ENCODE data around the gene S100A2.

S100A2 gene

DNA sequence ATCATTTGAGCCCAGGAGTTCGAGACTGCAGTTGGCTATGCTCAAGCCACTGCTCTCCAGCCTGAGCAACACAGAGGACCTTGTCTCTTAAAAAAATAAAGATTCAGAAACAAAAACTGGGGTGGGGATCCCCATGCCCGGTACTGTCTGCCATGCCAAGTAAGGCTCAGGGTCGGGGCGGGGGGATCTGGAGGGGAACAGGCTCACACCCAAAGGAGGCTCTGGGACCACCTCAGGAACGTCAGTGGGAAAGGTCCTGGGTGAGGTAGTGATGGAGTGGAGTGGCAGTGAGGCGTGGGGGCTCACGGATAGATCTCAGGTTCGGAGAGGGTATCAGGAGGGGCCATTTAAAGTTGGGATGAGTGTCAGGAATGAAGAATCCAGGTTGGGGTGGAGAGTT lies 19.3 kb downstream of the S100A2 start:
- Histone ChIP-seq H3K9me3 (replicated peaks in 1 of 2; ENCODE audit: control insufficient read depth in 2 of 2, insufficient read depth in 1 of 2, low read depth in 1 of 2, low read length in 2 of 2) (no peaks in the 10 kb centered on the region), H2AFZ (ENCODE audit: low read length) (no peak overlapping the region), H3K9ac (ENCODE audit: low read depth, low read length, poor library complexity) (no peak overlapping the region), H4K91ac (ENCODE audit: low read depth, low read length, poor library complexity) (no peak overlapping the region), H3K4me3 (ENCODE audit: low read length in 2 of 2) (no peak overlapping the region), H3K27ac (replicated peaks; ENCODE audit: low read length) (no peak overlapping the region), H3K27me3 (ENCODE audit: control insufficient read depth in 3 of 3, insufficient read depth in 3 of 3, low read depth in 1 of 3, low read length in 3 of 3) (peaks cover 0 to 37% (median 0%) of the 10 kb centered on the region in 3 experiments), H3K4me2 (ENCODE audit: insufficient read depth, low read length, poor library complexity, severe bottlenecking) (no peak overlapping the region), H2BK12ac (ENCODE audit: low read length) (no peak overlapping the region), H3K18ac (ENCODE audit: low read length) (peak overlapping the region; percentile 92), H3K4me1 (ENCODE audit: control insufficient read depth in 2 of 2, insufficient read depth in 1 of 2, low read depth in 1 of 2, low read length in 2 of 2) (peaks cover 13 to 31% of the 10 kb centered on the region in 2 donors), H3K14ac (ENCODE audit: low read length) (no peak overlapping the region), H3K36me3 (replicated peaks in 1 of 2; ENCODE audit: control insufficient read depth in 2 of 2, insufficient read depth in 2 of 2, low read length in 2 of 2) (no peaks in the 10 kb centered on the region), H2AK5ac (ENCODE audit: low read depth, low read length) (peak overlapping the region; percentile 61), H2BK5ac (ENCODE audit: low read length) (peak overlapping the region; percentile 94), H3K4ac (ENCODE audit: low read length) (no peak overlapping the region), H2BK15ac (ENCODE audit: low read length) (peak overlapping the region; percentile 76), H3K79me1 (ENCODE audit: low read depth, low read length) (no peaks in the 10 kb centered on the region), H3K23ac (ENCODE audit: low read depth, low read length, poor library complexity) (no peak overlapping the region), H2BK120ac (ENCODE audit: low read depth, low read length) (peak overlapping the region; percentile 90), H4K8ac (ENCODE audit: low read depth, low read length) (no peak overlapping the region)
- no CpG with 5 or more reads among the region's 8 CpGs for WGBS, 2 donors (ENCODE audit: extremely low coverage in 2 of 2, insufficient read length in 2 of 2, insufficient replicate concordance in 1 of 2)
- DNase-seq (ENCODE audit: low spot score) = no peak

DNA sequence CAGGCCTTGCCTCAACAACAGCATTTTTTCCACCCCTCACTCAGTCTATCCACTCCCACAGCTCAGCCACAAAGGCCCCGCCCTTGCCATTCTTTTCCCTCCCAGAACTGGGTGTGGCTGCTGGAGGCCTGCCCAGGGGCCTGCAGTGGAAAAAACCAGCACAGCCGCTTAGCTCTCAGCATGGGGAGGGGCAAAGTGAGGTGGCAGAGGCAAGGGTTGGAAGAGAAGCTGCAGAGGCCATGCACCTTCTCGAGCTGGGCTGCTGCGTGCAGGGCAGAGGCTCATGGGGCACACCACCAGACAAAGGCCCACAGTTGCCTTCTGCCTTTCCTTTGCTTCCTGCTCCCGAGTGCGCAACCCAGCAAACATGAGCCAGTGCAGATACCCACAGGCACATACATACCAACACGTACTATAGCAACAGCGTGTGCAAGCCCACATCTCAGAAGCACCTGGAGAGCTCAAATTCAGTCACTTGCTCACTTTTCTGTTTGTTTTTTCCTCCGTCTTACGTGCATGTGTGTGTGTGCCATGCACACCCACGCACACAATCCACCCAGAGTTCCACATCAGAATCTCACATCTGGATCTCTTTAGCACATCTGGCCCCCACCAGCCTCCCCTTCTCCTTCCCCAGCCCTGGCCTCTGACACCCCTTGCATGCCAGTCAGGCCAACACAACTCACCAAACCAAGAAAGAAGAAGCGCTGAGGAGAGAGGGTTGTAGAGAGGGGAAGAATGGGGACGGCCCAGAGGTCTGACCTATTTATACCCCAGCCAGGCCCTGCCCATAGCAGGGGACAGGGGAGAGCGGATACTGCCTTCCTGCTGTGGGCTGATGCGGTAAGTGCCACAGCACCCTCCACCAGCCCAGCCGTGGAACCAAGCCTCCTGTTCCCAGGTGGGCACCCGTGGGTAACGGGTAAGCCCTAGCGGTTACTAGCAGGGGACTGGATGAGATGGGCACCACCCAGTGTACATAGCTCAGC lies 20.3 kb downstream of the S100A2 start, which contains the start of gene S100A4:
Gene S100A4 (minus strand): TSS at position 740 of the 989 bp plus-strand sequence. CDS start 1,012 bp downstream, outside the sequence.
- Histone ChIP-seq H3K9me3 (replicated peaks in 1 of 2; ENCODE audit: control insufficient read depth in 2 of 2, insufficient read depth in 1 of 2, low read depth in 1 of 2, low read length in 2 of 2) (no peaks in the 10 kb centered on the region), H2BK12ac (ENCODE audit: low read length) (peak within 1 kb of the TSS; percentile 99), H4K91ac (ENCODE audit: low read depth, low read length, poor library complexity) (peak within 1 kb of the TSS; percentile 96), H3K18ac (ENCODE audit: low read length) (peak within 1 kb of the TSS; percentile 97), H2AFZ (ENCODE audit: low read length) (peak within 1 kb of the TSS; percentile 85), H2BK120ac (ENCODE audit: low read depth, low read length) (peak within 1 kb of the TSS; percentile 90), H3K23ac (ENCODE audit: low read depth, low read length, poor library complexity) (peak within 1 kb of the TSS; percentile 56), H3K4me2 (ENCODE audit: insufficient read depth, low read length, poor library complexity, severe bottlenecking) (peak within 1 kb of the TSS; percentile 48), H3K4me1 (ENCODE audit: control insufficient read depth in 2 of 2, insufficient read depth in 1 of 2, low read depth in 1 of 2, low read length in 2 of 2) (peaks cover 13 to 31% of the 10 kb centered on the region in 2 donors), H2AK5ac (ENCODE audit: low read depth, low read length) (peak within 1 kb of the TSS; percentile 99), H3K27me3 (ENCODE audit: control insufficient read depth in 3 of 3, insufficient read depth in 3 of 3, low read depth in 1 of 3, low read length in 3 of 3) (peaks cover 0 to 31% (median 0%) of the 10 kb centered on the region in 3 experiments), H3K79me1 (ENCODE audit: low read depth, low read length) (no peaks in the 10 kb centered on the region), H3K36me3 (replicated peaks in 1 of 2; ENCODE audit: control insufficient read depth in 2 of 2, insufficient read depth in 2 of 2, low read length in 2 of 2) (no peaks in the 10 kb centered on the region), H2BK5ac (ENCODE audit: low read length) (peak within 1 kb of the TSS; percentile 94), H4K8ac (ENCODE audit: low read depth, low read length) (peak within 1 kb of the TSS; percentile 92), H3K4me3 (ENCODE audit: low read length in 2 of 2) (peak within 1 kb of the TSS in 1 of 2 donors; percentile 37), H3K9ac (ENCODE audit: low read depth, low read length, poor library complexity) (peak within 1 kb of the TSS; percentile 86), H3K4ac (ENCODE audit: low read length) (peak within 1 kb of the TSS; percentile 79), H2BK15ac (ENCODE audit: low read length) (peak within 1 kb of the TSS; percentile 78), H3K14ac (ENCODE audit: low read length) (peak within 1 kb of the TSS; percentile 3), H3K27ac (replicated peaks; ENCODE audit: low read length) (peak within 1 kb of the TSS; percentile 94)
- no CpG with 5 or more reads among the region's 19 CpGs for WGBS, 2 donors (ENCODE audit: extremely low coverage in 2 of 2, insufficient read length in 2 of 2, insufficient replicate concordance in 1 of 2)
- DNase-seq (ENCODE audit: low spot score) = peak; percentile 85

DNA sequence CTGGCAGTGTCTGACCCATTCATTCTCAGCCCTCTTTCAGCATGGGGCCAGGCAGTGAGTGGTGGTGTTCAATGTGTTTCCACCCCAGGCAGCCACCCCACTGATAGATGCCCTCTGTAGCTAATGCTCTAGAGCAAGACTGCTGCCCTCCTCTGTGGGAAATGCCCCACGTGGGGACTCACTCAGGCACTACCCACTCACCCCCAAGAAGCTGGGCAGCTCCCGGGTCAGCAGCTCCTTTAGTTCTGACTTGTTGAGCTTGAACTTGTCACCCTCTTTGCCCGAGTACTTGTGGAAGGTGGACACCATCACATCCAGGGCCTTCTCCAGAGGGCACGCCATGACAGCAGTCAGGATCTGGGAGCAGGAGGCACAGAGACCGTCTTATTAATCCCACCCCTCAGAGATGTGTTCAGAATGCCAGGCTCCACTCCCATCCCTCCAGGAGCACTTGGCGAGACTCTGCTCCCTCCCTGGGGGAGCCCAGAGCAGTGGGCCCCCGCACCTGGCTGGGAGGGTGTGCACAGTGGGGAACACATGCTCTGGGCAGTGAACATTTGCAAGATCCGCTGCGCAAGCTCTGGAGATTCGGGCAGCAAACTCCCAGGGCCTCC lies 21.1 kb downstream of the S100A2 start:
- Histone ChIP-seq H3K27me3 (ENCODE audit: control insufficient read depth in 3 of 3, insufficient read depth in 3 of 3, low read depth in 1 of 3, low read length in 3 of 3) (peaks cover 0 to 30% (median 0%) of the 10 kb centered on the region in 3 experiments), H2AK5ac (ENCODE audit: low read depth, low read length) (peak overlapping the region; percentile 99), H3K4ac (ENCODE audit: low read length) (peak overlapping the region; percentile 79), H3K9me3 (replicated peaks in 1 of 2; ENCODE audit: control insufficient read depth in 2 of 2, insufficient read depth in 1 of 2, low read depth in 1 of 2, low read length in 2 of 2) (no peaks in the 10 kb centered on the region), H2AFZ (ENCODE audit: low read length) (peak overlapping the region; percentile 85), H3K4me3 (ENCODE audit: low read length in 2 of 2) (peak overlapping the region in 1 of 2 donors; percentile 37), H3K27ac (replicated peaks; ENCODE audit: low read length) (peak overlapping the region; percentile 94), H4K8ac (ENCODE audit: low read depth, low read length) (peak overlapping the region; percentile 92), H2BK12ac (ENCODE audit: low read length) (peak overlapping the region; percentile 79), H3K18ac (ENCODE audit: low read length) (peak overlapping the region; percentile 97), H3K14ac (ENCODE audit: low read length) (no peak overlapping the region), H2BK15ac (ENCODE audit: low read length) (peak overlapping the region; percentile 78), H2BK120ac (ENCODE audit: low read depth, low read length) (peak overlapping the region; percentile 48), H3K9ac (ENCODE audit: low read depth, low read length, poor library complexity) (peak overlapping the region; percentile 86), H3K4me2 (ENCODE audit: insufficient read depth, low read length, poor library complexity, severe bottlenecking) (peak overlapping the region; percentile 48), H3K36me3 (replicated peaks in 1 of 2; ENCODE audit: control insufficient read depth in 2 of 2, insufficient read depth in 2 of 2, low read length in 2 of 2) (no peaks in the 10 kb centered on the region), H3K4me1 (ENCODE audit: control insufficient read depth in 2 of 2, insufficient read depth in 1 of 2, low read depth in 1 of 2, low read length in 2 of 2) (peaks cover 13 to 31% of the 10 kb centered on the region in 2 donors), H2BK5ac (ENCODE audit: low read length) (peak overlapping the region; percentile 85), H4K91ac (ENCODE audit: low read depth, low read length, poor library complexity) (peak overlapping the region; percentile 81), H3K23ac (ENCODE audit: low read depth, low read length, poor library complexity) (peak overlapping the region; percentile 56), H3K79me1 (ENCODE audit: low read depth, low read length) (no peaks in the 10 kb centered on the region)
- DNase-seq (ENCODE audit: low spot score) = no peak
- no CpG with 5 or more reads among the region's 10 CpGs for WGBS, 2 donors (ENCODE audit: extremely low coverage in 2 of 2, insufficient read length in 2 of 2, insufficient replicate concordance in 1 of 2)

Measured in neuronal stem cell (in vitro differentiated cells).